HG03097 (cell line): ENCODE measurements around the gene AGAP1.

Experiments
- ATAC-seq: cut with Tn5 transposase; IDR thresholded peaks from one replicate; pipeline ENCODE4 v1.9.1; 2021; ENCODE audit not compliant: unreplicated experiment, low FRiP score

Gene AGAP1

DNA sequence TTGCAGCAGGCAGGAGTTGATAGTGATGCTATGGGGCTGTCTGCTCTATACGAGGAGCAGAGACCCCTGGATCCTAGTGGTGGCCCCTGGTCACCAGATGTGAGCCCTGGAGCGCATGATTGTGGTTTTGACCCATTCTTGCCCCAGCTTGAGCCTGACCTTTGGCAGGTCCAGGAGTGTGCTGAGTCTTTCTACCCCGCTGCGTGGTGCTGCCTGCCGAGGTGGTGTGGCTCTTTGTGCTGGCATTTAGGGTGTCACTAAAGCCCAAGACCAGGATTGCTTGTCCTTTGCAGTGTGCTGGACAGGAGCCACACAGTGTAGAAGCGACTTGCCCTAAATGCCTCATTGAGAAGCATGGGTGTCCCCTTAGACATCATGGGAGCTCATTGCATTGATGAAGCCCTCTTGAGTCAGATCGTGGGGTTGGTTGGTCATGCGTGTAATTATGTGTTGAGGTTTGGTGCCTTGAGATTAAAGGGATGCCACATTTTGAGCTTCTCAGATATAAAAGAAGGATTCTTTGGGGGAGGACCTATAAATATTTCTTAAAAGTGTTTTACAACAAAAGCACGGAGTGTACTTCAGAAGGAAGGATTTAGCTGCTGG is 88.3 kb downstream of the AGAP1 start:
- no peak for ATAC-seq

DNA sequence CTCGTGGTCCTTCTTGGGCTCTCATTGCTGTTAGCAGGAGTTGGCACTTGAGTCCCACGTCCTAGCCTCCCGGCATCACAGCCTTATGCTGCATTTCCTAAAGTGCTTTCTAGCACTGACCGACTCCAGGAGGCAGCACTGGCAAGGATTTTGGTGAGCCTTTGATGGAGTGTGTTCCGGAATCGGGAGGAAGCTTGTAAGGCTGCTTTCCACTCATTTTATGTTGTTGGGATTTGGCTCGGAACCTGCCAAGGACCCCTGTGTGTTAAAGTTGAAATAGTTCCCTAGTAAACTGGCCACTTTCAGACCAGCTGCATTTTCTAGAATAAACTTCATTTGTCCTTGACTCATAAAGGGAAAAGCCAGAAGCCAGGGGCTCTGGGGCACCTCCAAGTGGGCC is 88.9 kb downstream of the AGAP1 start:
- no peak for ATAC-seq

DNA sequence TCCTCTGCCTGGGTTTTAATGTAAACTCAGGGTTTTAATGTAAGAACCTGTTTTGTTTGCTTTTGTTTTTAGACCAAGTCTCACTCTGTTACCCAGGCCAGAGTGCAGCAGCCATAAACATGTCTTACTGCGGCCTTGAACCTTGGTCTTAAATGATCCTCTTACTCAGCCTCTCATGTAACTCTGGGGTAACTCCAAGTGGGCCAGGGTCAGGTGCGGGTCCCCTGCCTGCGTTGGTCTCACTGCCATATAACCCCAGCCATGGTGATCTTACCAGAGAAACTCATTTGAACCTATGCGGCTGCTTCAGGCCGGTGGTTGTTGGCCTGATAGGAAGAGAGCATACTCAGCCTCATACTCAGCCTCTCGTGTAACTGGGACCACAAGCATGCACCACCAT is 89.3 kb downstream of the AGAP1 start:
- ATAC-seq, result no peak

DNA sequence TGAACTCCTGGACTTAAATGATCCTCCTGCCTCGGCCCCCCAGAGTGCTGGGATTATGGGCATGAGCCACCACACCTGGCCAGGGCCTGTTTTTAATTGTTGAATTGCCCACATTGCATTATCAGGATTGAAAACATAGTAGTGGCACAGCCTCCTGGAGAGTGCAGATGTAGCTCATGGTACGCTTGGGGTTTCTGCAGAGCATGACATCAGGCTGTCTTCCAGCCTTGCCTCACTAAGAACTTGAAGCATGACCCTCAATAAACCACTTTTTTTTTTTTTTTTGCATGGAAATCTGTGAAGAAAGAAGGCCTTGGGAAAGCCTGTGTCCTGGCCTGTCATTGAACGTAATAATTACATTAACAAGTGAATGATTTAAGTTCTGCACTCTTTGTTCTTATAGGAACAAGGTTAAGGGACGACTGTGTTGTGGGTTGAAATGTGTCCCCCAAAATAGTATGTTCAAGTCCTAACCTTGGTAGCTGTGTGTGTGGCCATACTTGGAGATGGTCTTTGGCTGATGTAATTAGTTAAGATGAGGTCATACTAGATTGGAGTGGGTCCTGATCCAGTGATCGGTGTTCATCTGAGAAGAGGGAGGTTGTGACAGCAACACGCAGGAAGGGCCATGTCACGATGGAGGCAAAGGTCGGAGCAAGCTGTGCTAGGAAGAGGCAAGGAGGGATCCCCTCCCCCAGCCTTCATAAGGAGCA is 90.2 kb downstream of the AGAP1 start:
- no peak for ATAC-seq

DNA sequence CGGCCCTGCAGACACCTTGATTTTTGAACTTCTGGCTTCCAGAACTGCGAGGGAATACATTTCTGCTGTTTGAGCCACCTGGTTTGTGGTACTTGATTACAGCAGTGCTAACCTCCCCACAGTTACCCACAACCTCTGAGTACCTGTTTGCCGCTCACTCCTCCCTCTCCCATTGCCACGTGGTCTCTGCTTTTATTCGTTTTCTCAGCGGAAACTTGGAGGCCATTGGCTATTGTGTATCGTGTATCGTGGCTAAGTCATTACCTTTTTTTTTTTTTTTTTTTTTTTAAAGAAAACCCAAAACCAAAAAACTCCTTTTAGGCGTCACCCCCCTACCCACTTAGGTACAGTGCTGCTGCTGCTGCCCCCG is 90.8 kb downstream of the AGAP1 start:
- no peak for ATAC-seq

DNA sequence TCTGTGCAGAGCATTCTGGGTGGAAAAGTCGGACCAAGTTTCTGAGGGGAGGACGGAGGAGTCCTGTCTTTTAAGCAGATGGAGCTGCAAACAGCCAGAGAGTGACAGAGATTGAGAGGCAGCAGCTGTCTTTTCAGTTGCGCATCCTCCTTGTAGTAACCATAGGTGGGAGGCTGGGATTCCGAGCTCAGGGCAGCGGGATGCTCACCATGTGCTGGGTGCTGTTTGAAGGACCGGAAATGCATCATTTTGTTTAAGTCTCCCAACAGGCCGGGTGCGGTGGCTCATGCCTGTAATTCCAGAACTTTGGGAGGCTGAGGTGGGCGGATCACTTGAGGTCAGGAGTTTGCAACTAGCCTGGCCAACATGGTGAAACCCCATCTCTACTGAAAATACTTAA is 93.4 kb downstream of the AGAP1 start:
- no peak for ATAC-seq

DNA sequence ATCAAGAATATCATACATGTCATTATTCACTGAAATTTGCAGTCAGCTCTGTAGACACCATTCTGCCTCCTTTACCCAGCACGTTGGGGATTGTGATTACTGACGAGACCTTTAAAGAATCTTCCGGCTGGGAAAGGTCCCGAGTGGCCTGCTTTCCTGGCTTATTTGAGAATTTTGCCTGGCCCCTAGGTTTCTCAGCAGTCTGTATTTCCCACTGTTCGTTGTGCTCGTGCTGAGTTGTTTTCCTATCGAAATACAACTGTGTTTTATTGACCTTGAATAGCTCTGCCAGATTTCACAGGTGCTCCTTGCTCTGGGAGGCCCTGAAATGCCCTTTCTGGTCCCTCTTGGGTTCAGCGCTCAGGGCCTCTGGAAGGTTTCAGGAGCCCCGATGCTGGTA is 94.9 kb downstream of the AGAP1 start:
- ATAC-seq, result no peak

DNA sequence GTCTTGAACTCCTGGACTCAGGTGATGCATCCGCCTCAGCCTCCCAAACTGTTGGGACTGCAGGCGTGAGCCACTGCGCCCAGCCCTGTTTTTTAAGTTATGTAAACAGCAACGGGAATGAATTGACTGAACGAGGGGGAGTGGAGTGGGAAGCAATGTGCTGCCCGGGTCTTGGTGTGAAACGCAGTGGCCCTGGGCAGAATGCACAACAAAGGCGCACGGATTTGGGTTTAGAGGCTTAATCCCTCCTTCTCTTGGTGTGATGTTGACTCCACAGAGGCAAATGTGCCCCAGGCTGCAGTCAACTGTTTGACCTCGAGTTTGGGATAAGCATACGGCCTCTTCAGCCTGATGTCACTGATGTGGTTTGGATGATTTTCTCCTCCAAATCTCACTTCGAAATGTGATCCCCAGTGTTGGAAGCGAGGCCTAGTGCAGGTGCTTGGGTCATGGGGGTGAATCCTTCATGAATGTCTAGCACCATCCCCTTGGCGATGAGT is 97.4 kb downstream of the AGAP1 start:
- ATAC-seq, result no peak

DNA sequence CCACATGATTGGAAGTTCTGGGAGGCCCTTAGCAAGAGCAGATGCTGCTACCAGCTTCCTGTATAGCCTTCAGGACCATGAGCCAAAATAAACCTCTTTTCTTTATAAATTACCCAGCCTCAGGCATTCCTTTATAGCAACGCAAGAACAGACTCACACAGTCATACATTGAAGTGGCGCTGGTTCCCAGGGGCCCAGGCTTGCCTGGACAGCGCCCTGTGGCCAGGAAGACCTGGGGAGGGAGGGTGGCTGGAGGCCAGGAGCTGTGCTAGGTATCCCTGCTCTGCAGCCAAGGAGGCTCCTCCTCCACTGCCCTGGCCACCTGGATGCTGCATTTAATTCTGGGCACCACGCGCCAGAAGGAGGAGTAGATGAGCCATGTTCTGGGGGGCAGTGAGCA is 98.1 kb downstream of the AGAP1 start:
- ATAC-seq, result no peak

DNA sequence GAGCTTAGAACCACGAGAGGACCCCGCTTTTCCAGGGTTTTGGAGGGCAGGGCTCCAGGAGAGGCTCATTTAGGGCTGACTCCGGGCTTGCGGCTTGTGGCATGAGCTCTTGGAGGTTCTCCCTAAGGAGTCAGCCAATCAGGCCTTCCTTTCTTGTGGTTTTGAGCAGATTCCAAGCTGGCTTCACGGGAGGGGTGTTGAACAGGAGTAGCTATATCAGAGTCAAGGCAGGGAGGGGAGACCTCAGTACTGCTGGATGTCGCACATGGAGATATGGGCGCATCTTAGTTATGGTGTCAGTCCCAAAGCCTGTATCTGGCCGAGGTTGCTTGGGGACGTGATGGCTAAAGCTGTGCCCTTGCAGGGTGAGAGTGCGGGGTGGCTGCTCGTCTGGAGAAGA is 98.6 kb downstream of the AGAP1 start:
- no peak for ATAC-seq

DNA sequence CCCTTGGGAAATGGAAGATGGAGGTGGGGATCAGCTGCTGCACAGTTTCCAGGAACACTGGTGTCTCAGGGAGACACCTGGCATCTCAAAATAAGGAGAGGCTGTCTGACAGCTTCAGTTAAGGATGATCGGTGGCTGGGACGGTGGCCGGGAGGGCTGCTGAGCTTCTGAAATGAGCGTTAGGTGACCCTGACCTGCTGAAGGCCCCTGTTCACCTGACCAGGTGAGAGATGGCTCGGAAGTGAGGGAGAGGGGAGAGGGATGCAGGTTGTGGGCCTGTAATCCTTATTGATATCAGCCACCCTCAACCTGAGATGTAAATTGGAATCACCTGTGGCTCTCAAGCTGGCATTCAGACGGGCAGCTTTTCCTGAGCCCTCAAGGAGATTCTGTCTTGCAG is 99.0 kb downstream of the AGAP1 start:
- ATAC-seq, result no peak

DNA sequence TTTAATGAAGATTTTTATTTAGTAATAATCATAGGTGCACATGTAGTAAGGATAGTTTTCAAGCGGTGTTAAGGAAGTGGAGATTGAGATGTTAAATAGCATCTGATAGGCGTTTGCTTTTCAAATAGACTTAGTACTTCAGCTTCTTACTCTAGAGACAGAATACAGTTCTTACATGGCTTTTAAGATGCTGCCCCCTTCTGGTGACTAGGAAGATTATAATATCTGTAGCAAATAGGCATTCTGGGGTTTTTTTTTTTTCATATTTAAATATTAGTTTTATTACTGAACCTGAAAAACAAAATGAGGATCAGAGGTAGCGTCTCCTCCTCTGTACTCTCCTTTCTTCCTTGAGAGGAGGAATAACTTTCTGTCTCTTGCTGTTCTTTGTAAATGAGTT is 100.2 kb downstream of the AGAP1 start:
- no peak for ATAC-seq

DNA sequence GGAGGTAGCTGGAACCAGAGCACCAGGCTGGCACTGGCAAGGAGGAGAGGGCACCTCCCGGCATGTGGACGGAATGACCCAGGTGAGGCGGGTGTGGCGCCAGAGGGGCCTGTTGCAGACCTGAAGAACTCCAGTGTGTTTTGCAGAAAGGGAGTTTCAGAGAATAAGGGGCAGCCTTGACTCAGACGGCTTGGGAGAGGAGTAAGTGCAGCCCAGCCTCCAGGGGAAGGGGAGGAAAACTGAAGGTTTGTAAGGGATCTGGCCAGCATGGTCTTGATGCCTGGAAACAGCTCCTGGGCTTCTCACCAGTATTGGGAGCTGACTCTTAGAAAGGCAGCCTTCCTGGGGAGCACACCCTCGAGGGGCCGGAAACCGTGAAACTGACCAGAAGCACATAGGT is 101.1 kb downstream of the AGAP1 start:
- no peak for ATAC-seq

DNA sequence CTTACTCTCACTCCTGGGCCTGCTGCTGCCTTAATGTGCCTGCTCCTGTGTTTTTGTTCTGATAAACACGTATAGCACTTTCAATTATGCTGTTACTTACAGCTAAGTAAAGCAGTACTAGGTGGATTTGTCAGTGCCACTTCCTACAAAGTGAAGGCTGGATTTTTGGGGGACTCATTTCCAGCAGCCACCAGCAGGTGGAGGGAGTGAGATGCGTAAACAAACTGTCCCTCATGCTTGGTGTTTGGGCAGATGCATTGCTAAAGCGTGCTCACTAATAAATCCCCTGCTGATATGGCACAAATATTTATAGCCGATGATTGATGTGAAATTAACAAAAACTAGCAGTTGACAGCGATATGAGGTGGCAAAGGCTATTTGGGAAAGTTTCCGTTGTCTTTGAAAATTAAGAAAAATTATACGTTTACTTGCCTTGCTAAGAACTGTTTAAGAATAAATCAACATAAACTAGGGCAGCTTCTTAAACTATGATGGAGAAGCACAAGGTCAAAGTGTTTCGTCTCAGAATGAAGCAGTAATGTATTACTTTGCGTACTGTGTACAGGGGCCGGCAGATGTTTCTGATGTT is 101.7 kb downstream of the AGAP1 start:
- ATAC-seq, result no peak

DNA sequence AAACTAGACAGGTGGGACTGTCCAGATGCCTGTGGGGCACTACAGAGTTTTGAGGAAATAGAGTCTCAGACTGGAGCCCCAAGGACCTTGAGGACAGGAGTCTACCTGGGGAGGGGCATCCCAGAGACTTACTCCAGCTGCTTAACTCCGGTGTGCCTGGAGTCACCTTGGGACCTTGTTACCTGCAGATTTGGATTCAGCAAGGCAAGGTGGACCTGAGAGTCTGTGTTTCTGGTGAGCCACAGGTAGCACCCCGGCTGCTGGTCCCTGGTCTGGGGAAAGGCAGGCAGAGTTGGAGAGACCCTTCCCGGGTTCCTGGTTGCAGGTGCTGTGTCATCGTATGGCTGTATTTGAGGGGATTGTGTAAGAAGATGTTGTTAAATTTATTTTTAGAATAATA is 102.4 kb downstream of the AGAP1 start:
- ATAC-seq, result no peak

DNA sequence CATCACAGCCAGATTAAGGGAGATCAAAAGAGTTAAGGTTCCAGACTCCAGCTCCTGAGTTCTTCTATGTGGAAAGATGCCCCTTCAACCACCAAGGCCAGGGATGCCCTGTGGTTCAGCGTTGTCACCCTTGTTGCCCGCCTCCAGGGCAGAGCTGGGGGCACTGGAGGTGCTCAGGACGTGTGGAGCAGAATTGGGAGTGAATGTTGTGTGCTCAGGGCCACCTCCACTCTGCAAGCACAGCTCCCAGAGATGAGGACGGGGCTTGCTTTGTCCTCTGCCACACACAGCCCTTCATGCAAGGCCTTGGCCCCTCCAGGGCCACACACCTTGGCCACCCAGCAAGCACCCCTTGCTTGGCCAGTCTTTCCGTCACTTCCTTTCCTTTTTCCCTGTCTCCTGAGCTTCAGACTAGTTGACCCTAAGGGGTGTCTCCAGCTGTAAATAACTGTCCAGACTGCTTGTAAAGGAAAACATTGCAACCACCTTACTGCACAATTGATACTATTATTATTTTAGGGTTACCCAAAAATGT is 103.3 kb downstream of the AGAP1 start:
- ATAC-seq, result no peak

DNA sequence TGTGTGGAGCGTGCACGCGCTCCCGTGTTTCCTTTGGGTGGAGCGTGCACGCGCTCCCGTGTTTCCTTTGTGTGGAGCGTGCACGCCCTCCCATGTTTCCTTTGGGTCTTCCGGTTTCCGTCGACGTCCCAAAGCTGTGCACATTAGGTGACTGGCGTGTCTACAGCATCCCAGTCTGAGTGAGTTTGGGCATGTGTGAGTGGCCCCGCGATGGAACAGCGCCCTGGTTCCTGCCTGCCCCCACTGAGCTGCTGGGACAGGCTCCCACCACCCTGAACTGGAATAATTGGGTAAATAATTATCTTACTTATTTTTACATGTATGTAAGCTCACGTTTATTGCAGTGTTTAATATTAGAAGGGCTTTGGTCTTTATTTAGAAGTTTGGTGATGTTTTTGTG is 104.2 kb downstream of the AGAP1 start:
- no peak for ATAC-seq

DNA sequence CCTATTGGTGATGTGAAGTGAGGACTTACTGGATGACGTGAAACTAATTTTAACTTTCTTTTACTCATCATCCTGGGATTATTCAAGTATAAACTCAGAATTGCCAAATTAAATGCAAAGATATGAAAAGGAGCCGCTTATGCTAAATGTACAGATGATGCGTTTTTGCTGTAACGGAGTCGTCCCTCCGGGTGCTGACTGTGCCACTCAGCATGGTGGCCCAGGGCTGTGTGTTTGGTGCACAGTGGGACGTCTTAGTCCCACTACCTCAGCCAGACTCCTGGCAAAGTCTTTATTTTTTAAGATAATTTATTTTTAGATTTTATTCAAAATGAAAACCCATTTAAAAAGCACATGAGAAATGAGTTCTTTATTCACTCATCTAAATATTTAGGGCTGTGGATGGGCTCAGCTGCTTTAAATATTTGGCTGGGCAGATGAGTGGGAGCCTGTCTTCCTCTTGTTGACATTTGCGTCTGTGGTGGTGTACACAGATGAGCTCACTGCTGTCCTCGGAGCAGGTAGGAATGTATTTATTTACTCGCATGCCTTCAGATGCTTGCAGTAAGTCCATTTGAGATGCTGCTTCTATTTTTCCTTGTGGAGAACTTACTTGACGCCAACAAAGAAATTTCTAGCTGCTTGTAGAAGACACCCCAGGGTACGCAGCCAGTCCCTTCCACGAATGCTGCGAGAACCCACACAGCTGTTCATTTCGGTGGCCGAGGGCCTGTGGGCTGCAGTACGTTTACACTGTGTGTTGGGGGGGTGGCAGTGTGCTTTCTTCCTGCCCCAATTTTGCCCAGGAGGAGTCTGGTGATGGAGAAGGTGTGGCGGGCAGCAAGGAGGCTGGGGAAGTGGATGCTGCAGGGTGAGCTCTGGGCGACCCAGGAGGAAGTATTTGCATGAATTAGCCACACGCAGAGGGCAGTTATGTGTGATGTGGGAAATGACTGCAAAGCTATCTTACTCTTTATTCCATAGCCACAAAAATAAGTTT is 105.0 kb downstream of the AGAP1 start:
- ATAC-seq, result no peak

DNA sequence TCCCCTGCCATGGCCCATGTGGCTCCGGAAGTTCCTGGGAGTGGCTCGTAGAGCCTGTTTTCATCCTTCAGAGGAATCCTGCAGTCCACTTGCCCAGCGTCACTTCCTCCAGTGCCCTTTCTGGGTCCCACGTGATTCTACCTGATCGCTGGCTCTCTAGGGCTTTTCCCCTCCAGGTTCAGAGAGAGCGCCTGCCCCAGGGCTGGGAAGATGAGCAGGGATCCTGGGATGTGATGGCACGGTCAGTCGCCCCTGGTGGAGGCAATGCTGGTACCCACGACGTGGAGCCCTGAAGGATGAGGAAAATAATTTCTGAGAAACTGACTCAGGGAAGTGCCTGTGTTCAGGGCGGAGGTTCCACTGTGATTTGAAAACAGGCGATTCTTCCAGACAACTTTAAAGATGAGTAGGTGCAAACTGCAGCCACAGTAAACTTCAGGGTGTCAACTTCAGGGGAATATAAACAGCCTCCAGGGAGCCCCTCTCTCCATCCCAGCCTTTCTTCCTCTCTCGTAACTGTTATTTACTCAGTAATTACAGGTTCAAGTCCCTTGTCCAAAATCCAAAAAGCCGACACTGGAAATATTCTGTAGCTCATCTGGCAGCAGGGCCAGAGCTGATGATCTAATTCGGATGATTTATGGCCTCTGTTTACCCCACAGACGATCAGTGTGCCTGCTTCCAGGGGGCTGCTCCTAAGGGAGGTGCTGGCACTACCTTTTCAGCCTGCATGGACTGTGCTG is 105.9 kb downstream of the AGAP1 start:
- no peak for ATAC-seq

DNA sequence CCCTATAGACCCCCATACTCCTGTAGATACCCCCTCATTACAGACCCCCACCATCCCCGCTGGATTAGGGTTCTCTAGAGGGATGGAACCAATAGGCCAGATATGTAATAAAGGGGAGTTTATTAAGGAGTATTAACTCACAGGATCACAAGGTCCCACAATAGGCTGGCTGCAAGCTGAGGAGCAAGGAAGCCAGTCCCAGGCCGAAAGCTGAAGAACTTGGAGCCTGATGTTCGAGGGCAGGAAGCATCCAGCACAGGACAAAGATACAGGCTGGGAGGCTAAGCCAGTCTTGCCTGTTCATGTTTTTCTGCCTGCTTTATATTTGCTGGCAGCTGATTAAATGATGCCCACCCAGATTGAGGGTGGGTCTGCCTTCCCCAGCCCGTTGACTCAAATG is 106.6 kb downstream of the AGAP1 start:
- ATAC-seq, result no peak
